NT2/D1 (cell line): ENCODE measurements around the gene AKAP6.

Source experiments
- SUZ12 ChIP-seq: IDR thresholded peaks from 2 replicates; pipeline ENCODE4 v1.6.1; 2011; ENCODE audit not compliant: insufficient read length, insufficient read depth; ENCODE audit errors: extremely low read depth
- YY1 ChIP-seq: IDR thresholded peaks from 2 replicates; pipeline ENCODE4 v1.6.1; 2011; ENCODE audit not compliant: insufficient read length, insufficient read depth
- ZNF274 ChIP-seq: IDR thresholded peaks from 2 replicates; pipeline ENCODE4 v1.6.1; 2011; ENCODE audit warnings: mild to moderate bottlenecking, low read depth, low read length

DNA sequence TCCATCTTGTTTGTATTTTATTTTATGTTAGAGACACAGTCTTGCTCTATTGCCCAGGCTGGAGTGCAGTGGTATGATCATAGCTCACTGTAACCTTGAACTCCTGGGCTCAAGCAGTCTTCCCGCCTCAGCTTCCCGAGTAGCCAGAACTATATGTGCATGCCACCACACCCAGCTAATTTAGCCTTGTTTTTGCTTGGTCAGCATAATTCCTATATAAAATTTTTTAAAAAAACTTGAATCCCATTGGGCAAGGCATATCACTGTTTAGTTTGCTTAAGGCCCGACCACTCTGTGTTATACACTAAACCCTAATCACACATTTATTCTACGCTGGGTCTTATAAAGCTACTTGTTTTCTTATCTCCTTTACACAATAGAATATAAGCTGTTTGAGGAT is 266.4 kb downstream of the AKAP6 start:
- no peak for TF ChIP-seq ZNF274
- TF ChIP-seq SUZ12: no peak
- TF ChIP-seq YY1: no peak
